GM23338 (cell line): ENCODE results near the gene PLOD2. TPM values are rescaled to one million over a fixed set of nuclear protein-coding genes. Genes with fewer than 3 reads are reported as not detected.

Experiments
- ATAC-seq: fragments of 200-7000 bp; cut with Tn5 transposase; 3 replicates; pipeline ENCODE4 v1.9.1; 2020
- DNase-seq: peaks from one replicate; pipeline ENCODE4 v3.0.0-alpha.2; 2015; ENCODE audit warnings: low spot score
- H2AFZ ChIP-seq: fragments of 200-600 bp; sonication (generic); 2 replicates; pipeline ENCODE4 v1.8.0; 2016; ENCODE audit warnings: antibody characterized with exemption, mild to moderate bottlenecking, moderate library complexity
- H3F3A ChIP-seq: fragments of 200-600 bp; sonication (generic); replicated peaks from 2 replicates; pipeline ENCODE4 v1.8.0; 2017; ENCODE audit warnings: antibody characterized with exemption, mixed run types, low read depth
- H3K27ac ChIP-seq: fragments of 200-600 bp; sonication (generic); 2 replicates; pipeline ENCODE4 v1.6.1; 2016; ENCODE audit warnings: low read depth
- H3K27me3 ChIP-seq: fragments of 200-600 bp; sonication (generic); 2 replicates; pipeline ENCODE4 v1.8.0; 2016; ENCODE audit warnings: mild to moderate bottlenecking, mixed run types, moderate library complexity; ENCODE audit not compliant: insufficient read depth
- H3K36me3 ChIP-seq: fragments of 200-600 bp; sonication (generic); 2 replicates; pipeline ENCODE4 v1.8.0; 2016; ENCODE audit warnings: mild to moderate bottlenecking; ENCODE audit not compliant: insufficient read depth
- H3K4me1 ChIP-seq: fragments of 200-600 bp; sonication (generic); 2 replicates; pipeline ENCODE4 v1.8.0; 2016; ENCODE audit warnings: mild to moderate bottlenecking, moderate library complexity; ENCODE audit not compliant: insufficient read depth
- H3K4me2 ChIP-seq: fragments of 200-600 bp; sonication (generic); 2 replicates; pipeline ENCODE4 v1.7.1; 2017; ENCODE audit warnings: mixed run types
- H3K4me3 ChIP-seq: fragments of 200-600 bp; sonication (generic); 2 replicates; pipeline ENCODE4 v1.6.1; 2016; ENCODE audit warnings: mixed run types
- H3K79me2 ChIP-seq: fragments of 200-600 bp; sonication (generic); replicated peaks from 2 replicates; pipeline ENCODE4 v1.8.0; 2017; ENCODE audit warnings: mild to moderate bottlenecking; ENCODE audit not compliant: insufficient read depth
- H3K9me2 ChIP-seq: fragments of 200-600 bp; sonication (generic); 2 replicates; pipeline ENCODE4 v1.8.0; 2017; ENCODE audit not compliant: insufficient read depth
- H4K20me1 ChIP-seq: fragments of 200-600 bp; sonication (generic); replicated peaks from 2 replicates; pipeline ENCODE4 v1.8.0; 2017; ENCODE audit warnings: mild to moderate bottlenecking; ENCODE audit not compliant: insufficient read depth
- H3K27ac Mint-ChIP-seq: 2 replicates; pipeline ENCODE4 v1.8.0; 2020; ENCODE audit warnings: inconsistent platforms, mild to moderate bottlenecking, moderate library complexity, mixed read lengths
- H3K27me3 Mint-ChIP-seq: 3 replicates; pipeline ENCODE4 v1.8.0; 2022; ENCODE audit warnings: low read depth, mild to moderate bottlenecking, moderate library complexity, mixed read lengths, inconsistent platforms; ENCODE audit not compliant: insufficient read depth, poor library complexity
- H3K36me3 Mint-ChIP-seq: 3 replicates; pipeline ENCODE4 v1.8.0; 2021; ENCODE audit warnings: low read depth, mild to moderate bottlenecking, inconsistent platforms, moderate library complexity, mixed read lengths
- H3K4me1 Mint-ChIP-seq: 3 replicates; pipeline ENCODE4 v1.8.0; 2020; ENCODE audit warnings: mild to moderate bottlenecking, inconsistent platforms, mixed read lengths
- H3K4me3 Mint-ChIP-seq: 3 replicates; pipeline ENCODE4 v1.8.0; 2021; ENCODE audit warnings: moderate library complexity, mild to moderate bottlenecking, inconsistent platforms, mixed read lengths
- H3K9me3 Mint-ChIP-seq: 3 replicates; pipeline ENCODE4 v1.8.0; 2020; ENCODE audit warnings: moderate library complexity, mild to moderate bottlenecking, inconsistent platforms, mixed read lengths
- EZH2phosphoT487 ChIP-seq: fragments of 200-600 bp; sonication (generic); IDR thresholded peaks from one replicate; pipeline ENCODE4 v1.8.1; 2018; ENCODE audit warnings: antibody characterized with exemption; ENCODE audit not compliant: unreplicated experiment
- POLR2AphosphoS5 ChIP-seq: IDR thresholded peaks from 2 replicates; pipeline ENCODE4 v1.6.1; 2016; ENCODE audit warnings: antibody characterized with exemption, low read depth
- ZNF331 ChIP-seq: fragments of 250-450 bp; sonication (Bioruptor Pico); IDR thresholded peaks from 2 replicates; pipeline ENCODE4 v1.5.0; 2020; ENCODE audit warnings: low read depth, mild to moderate bottlenecking, moderate library complexity
- ZNF462 ChIP-seq: fragments of 250-450 bp; sonication (Bioruptor Pico); IDR thresholded peaks from 2 replicates; pipeline ENCODE4 v1.5.0; 2020; ENCODE audit warnings: mild to moderate bottlenecking, moderate library complexity
- polyA plus RNA-seq: library from polyadenylated mRNA; unstranded; fragments of >200 nt; fragmentation: Nextera tagmentation; extraction: Ambion mirVana; gene quantifications from 2 replicates; pipeline ENCODE4 v1.2.1, GENCODE V29; 2016
- total RNA-seq: library from RNA; depleted of rRNA; stranded (reverse); fragments of >200 nt; shearing (Covaris generic); gene quantifications from 2 replicates; pipeline ENCODE4 v1.2.3, GENCODE V29; 2014
- TF ChIP-seq, protein P1 (sequence below), 2 experiments: fragments of 200-600 bp in 1 of 2; sonication (generic) in 1 of 2; conservative IDR thresholded peaks; 2 replicates each; pipeline versions ENCODE4 v1.5.1 to v1.6.1; 2016 to 2017; ENCODE audit warnings: antibody characterized with exemption in 2 of 2, low read depth in 2 of 2, mild to moderate bottlenecking in 2 of 2, moderate library complexity in 1 of 2

PLOD2 gene
- total and polyA plus RNA-seq, 2 experiments from 2014 or later: 26.7 to 30.5 TPM

DNA sequence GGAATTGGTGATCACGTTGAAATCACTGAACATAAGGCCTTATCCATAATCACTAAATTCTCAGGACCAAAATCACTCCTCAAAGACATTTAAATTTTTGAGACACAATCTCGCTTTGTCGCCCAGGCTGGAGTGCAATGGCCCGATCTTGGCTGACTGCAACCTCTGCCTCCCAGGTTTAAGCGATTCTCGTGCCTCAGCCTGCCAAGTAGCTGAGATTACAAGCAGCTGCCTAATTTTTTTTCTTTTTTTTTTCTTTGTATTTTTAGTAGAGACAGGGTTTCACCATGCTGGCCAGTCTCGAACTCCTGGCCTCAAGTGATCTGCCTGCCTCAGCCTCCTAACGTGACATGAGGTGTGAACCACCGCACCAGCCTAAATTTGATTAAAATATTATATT lies 61.7 kb downstream of the PLOD2 start:
- no peak for ATAC-seq
- H3K4me3 Mint-ChIP-seq: no peak overlapping the region
- no peak overlapping the region for H3K27ac ChIP-seq

More for the DNA sequence above, 61.7 kb downstream of the PLOD2 start:
- no peak for DNase-seq
- H2AFZ ChIP-seq: no peak overlapping the region
- no peaks in the 10 kb centered on the region for H3K27me3 ChIP-seq
- no peak overlapping the region for H3K4me2 ChIP-seq
- no peaks in the 10 kb centered on the region for H3K36me3 ChIP-seq
- H3K4me1 ChIP-seq: peaks cover 19% of the 10 kb centered on the region
- Mint-ChIP-seq H3K4me1 (peaks cover 28% of the 10 kb centered on the region), H3K27me3 (peaks cover 5% of the 10 kb centered on the region), H3K27ac (no peak overlapping the region), H3K9me3 (peaks cover 3% of the 10 kb centered on the region; the same call in 2 of the 3 replicates), H3K36me3 (peaks cover 9% of the 10 kb centered on the region; the same call in 2 of the 3 replicates)
- no peaks in the 10 kb centered on the region for H3K79me2 ChIP-seq
- TF ChIP-seq ZNF462: no peak
- no peak for TF ChIP-seq ZNF331
- no peak for TF ChIP-seq POLR2AphosphoS5
- TF ChIP-seq, protein P1, sequence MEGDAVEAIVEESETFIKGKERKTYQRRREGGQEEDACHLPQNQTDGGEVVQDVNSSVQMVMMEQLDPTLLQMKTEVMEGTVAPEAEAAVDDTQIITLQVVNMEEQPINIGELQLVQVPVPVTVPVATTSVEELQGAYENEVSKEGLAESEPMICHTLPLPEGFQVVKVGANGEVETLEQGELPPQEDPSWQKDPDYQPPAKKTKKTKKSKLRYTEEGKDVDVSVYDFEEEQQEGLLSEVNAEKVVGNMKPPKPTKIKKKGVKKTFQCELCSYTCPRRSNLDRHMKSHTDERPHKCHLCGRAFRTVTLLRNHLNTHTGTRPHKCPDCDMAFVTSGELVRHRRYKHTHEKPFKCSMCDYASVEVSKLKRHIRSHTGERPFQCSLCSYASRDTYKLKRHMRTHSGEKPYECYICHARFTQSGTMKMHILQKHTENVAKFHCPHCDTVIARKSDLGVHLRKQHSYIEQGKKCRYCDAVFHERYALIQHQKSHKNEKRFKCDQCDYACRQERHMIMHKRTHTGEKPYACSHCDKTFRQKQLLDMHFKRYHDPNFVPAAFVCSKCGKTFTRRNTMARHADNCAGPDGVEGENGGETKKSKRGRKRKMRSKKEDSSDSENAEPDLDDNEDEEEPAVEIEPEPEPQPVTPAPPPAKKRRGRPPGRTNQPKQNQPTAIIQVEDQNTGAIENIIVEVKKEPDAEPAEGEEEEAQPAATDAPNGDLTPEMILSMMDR (conservative IDR thresholded peaks at IDR 0.05; ENCODE audit: low read depth in 2 of 2): no peak
- no peak for TF ChIP-seq EZH2phosphoT487
- H3F3A ChIP-seq: no peaks in the 10 kb centered on the region
- H4K20me1 ChIP-seq: no peaks in the 10 kb centered on the region
- no peaks in the 10 kb centered on the region for H3K9me2 ChIP-seq
- H3K4me3 ChIP-seq: no peak overlapping the region
